CD4-positive, alpha-beta T cell treated with Interleukin-10 for 1 hour (primary cell): Measurements from ENCODE around the gene PSORS1C1.
"Not testable (repeated sequence)": the region's sequence is repeated elsewhere in the genome, so short reads cannot be mapped to it uniquely, and the experiment has no call there.

ENCODE experiments used
- DNase-seq: peaks from one replicate; pipeline ENCODE4 v3.0.0-alpha.2; 2020

PSORS1C1 gene, protein sequence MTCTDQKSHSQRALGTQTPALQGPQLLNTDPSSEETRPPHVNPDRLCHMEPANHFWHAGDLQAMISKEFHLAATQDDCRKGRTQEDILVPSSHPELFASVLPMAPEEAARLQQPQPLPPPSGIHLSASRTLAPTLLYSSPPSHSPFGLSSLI

DNA sequence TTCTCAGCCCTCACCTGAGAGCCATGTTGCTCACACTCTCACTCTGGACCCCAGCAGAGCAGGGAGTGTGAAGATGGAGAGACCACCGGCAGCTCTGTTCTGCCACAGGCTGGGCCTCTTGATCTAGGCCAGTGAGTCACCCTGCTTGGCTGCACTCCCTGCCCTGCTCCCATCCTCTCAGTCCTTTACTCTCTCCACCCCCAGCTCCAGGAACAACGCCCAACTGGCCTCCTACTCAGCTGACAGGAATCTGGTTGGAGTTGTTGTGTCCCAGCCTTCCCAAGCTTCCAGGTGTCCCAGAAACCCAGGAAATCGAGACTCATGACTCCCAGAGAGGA lies at the start of gene PSORS1C1:
PSORS1C1 (plus strand) TSS at position 260 of the 338 bp plus-strand sequence. CDS start 14,833 bp downstream, outside the sequence.
- no peak for DNase-seq

GRCh38 chr6:31065556-31065955 lies 49.0 kb upstream of the PSORS1C1 start:
- DNase-seq = no peak

DNA sequence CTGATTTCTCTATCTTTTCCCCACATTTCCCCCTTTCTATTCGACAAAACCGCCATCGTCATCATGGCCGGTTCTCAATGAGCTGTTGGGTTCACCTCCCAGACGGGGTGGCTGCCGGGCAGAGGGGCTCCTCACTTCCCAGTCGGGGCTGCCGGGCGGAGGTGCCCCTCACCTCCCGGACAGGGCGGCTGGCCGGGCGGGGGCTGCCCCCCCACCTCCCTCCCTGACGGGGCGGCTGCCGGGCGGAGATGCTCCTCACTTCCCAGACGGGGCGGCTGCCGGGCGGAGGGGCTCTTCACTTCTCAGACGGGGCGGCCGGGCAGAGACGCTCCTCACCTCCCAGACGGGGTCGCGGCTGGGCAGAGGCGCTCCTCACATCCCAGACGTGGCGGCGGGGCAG lies 47.6 kb upstream of the PSORS1C1 start:
- not testable (repeated sequence) for DNase-seq

- not testable (repeated sequence) for DNase-seq
These were observed 46.5 kb upstream of the PSORS1C1 start for GRCh38 chr6:31067891-31068668.

DNA sequence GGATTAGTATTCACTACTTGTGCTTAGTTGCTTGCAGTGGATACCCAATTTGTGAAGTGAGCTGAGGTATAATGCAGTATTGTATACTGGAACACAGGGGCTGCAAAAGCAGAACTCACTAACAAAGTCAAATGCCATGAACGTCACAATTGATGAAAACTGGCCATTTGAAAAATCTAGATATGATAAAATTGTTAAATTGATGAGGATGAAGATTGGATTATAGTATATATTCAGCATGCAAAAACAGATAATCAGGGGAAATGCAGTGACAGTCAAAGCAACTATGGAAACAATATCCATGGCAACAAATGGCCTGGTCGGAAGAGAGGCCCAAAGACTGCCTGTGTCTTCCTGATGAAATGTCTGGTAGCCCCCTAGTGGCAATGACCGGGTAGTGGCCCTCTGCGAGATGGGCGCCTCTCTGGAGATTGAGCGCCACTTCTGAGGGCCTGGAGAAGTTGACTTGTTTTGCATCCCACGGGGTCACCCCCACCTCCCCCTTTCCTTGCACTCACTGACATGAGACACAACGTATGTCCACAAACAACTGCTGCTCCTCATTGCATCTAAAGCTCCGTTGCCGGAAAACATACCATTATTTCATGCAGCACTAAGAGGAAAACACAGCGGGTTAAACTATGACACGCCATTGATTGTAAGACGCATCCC lies 45.8 kb upstream of the PSORS1C1 start:
- DNase-seq = peak; percentile 71

- DNase-seq = no peak
These were observed 43.8 kb upstream of the PSORS1C1 start for GRCh38 chr6:31070711-31071197.

DNA sequence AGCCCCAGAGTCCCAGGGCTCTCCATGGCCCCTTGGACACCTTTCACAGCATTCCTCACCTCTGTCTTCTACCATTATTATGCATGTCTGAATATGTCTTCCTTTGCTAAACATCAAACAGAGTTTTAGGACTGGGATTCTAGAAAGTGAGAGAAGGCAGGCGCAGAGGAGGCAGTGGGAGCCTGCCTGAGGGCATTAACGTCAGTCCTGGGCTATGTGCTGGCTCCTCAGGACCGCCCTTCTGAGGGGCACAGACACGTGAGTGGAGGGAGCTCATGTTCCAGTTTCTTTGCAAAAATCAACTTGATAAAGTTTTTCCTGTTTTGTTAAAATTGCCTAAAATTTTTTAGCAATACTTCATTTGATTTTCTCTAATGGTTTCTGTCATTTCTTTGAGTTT lies 40.2 kb upstream of the PSORS1C1 start:
- DNase-seq = no peak

DNA sequence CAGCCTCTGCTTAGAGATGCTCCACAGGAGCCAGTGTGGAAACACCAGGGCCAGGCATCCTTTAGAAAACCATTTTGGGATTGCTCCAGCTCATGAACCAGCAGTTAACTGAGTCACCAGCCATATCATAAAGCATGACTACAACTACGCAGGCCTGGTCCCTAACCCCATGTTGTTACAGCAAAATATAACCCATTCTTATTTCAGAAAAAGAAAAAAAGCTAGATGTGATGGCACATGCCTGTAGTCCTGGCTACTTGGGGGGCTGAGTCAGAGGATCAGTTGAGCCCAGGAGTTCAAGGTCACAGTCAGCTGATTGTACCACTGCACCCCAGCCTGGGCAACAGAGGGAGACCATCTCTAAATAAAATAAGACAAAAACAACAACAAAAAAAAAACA lies 39.1 kb upstream of the PSORS1C1 start:
- DNase-seq = no peak

GRCh38 chr6:31076611-31077010 lies 38.0 kb upstream of the PSORS1C1 start:
- DNase-seq = no peak

GRCh38 chr6:31079656-31080261 lies 34.8 kb upstream of the PSORS1C1 start:
- DNase-seq = peak; percentile 76

DNA sequence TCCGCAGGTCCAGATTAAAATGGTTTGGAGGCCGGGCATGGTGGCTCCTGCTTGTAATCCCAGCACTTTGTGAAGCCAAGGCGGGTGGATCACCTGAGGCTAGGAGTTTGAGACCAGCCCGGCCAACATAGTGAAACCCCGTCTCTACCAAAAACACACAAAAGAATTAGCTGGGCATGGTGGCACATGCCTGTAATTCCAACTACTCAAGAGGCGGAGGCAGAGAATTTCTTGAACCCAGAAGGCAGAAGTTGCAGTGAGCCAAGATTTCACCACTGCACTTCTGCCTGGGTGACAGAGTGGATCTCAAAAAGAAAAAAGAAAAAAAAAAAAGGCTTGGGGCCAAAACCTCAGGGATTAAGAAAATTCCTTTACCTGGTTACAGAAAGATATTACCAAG lies 32.7 kb upstream of the PSORS1C1 start:
- DNase-seq = no peak

GRCh38 chr6:31083742-31084354 lies 30.8 kb upstream of the PSORS1C1 start:
- peak; percentile 47 for DNase-seq

- no peak for DNase-seq
These were observed 27.7 kb upstream of the PSORS1C1 start for GRCh38 chr6:31086788-31087440.

GRCh38 chr6:31087494-31088089 lies 27.0 kb upstream of the PSORS1C1 start:
- peak; percentile 85 for DNase-seq

GRCh38 chr6:31090275-31090972 lies 24.2 kb upstream of the PSORS1C1 start:
- DNase-seq = no peak

DNA sequence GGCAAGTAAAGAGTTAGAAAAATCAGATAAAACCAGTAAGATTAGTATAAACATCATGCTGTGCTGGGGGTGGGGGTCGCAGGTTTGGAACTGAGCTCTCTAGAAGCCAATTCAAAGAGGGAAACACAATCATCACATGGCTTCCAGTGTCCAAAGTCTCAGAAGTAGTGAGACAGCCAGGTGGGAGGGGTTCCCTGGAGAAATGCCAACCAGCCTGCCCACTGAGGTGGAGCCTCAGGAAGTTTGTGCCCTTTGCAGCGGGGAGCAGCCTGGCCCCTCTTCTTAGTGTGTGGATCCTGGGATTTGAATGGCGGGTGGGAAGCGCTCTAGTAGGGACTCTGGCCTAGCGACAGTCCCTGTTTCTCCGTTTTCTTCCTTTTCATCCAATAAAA lies 23.6 kb upstream of the PSORS1C1 start:
- no peak for DNase-seq

DNA sequence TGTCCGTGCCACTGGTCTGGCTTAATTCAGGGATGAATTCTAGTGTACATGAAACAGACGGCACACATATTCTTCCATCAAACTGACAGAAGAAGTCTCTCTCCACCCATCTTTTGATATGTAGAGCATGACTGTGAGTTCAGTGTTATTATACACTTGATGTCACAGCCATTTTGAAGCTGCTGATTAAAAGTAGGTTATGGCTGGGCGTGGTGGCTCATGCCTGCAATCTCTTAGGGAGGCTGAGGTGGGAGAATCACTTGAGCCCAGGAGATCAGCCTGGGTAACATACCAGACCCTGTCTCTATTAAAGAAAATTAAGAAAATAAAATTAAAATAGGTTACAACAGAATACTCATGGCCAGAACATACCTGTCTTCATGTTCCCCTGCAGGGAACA lies 22.9 kb upstream of the PSORS1C1 start:
- no peak for DNase-seq

DNA sequence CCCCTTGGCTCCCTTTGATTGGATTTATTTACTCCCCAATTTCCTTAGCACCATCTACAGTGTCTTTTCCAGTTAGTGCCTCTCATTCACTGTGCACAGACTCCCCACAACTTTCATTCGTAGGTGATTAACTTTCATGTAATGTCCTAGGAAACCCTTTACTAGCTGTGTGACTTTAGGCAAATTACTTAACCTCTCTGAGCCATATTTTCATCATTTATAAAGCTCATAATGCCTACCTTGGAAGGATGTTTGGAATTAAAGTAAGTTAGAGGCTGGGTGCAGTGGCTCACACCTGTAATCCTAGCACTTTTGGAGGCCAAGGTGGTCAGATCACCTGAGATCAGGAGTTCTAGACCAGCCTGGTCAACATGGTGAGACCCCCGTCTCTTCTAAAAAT lies 22.4 kb upstream of the PSORS1C1 start:
- no peak for DNase-seq

DNA sequence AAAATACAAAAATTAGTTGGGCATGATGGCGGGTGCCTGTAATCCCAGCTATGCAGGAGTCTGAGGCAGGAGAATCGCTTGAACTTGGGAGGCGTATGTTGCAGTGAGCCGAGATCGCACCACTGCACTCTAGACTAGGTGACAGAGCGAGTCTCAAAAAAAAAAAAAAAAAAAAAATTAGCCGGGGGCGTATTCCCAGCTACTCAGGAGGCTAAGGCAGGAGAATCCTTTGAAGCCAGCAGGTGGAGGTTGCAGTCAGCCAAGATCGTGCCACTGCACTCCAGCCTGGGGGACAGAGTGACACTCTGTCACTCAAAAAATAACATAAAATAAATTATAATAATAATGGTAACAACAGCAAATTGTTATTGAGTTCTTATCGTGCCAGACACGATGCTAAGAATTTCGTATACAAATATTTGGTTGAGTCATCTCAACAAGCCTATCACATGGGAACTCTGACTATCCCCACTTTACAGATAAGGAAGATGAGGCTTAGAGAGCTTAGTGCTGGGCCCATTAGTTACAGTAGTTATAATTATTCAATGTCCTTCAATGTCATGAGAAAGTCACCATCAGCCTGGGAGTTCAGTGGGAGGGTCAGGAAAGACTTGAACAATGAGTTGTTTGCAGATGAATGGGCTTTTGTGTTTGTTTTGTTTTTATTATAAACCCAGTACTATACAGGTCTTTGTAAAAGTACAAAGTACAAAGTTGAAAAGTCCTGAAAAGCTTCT lies 21.7 kb upstream of the PSORS1C1 start:
- DNase-seq = no peak

GRCh38 chr6:31094389-31094881 lies 20.2 kb upstream of the PSORS1C1 start:
- peak; percentile 46 for DNase-seq

DNA sequence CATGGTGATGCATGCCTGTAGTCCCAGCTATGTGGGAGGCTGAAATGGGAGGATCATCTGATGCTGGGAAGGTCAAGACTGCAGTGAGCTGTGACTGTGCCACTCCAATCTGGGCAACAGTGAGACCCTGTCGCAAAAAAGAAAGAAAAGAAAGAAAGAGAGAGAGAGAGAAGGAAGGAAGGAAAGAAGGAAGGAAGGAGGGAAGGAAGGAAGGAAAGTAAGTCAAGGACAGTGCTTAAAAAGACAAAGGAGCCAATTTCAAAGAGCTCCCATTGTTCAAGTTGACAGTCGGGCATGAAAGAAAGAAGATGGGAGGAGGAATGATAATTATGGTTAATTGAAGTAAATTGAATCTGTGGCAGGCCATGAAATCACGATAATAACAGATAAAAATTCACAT lies 18.4 kb upstream of the PSORS1C1 start:
- no peak for DNase-seq
